ENCODE measurements around the gene DPPA2.
"Not testable (repeated sequence)": the region's sequence is repeated elsewhere in the genome, so short reads cannot be mapped to it uniquely, and the experiment has no call there.

DPPA2 gene

GRCh38 chr3:109316162-109316730 lies at the start of gene DPPA2:
TSS of gene DPPA2 (minus strand) at chr3:109316517. CDS start at chr3:109314542, 1,975 bp downstream.
- DNase-seq (ENCODE audit: low spot score), result no peak

- no peak for DNase-seq (ENCODE audit: low spot score)
Observed at GRCh38 chr3:109364088-109364487, 47.8 kb upstream of the DPPA2 start.

- DNase-seq (ENCODE audit: low spot score), result no peak
Observed at GRCh38 chr3:109363634-109364033, 47.3 kb upstream of the DPPA2 start.

- no peak for DNase-seq (ENCODE audit: low spot score)
Observed at GRCh38 chr3:109362823-109363222, 46.5 kb upstream of the DPPA2 start.

GRCh38 chr3:109358809-109359208 lies 42.5 kb upstream of the DPPA2 start:
- DNase-seq (ENCODE audit: low spot score), result not testable (repeated sequence)

GRCh38 chr3:109356442-109357155 lies 40.3 kb upstream of the DPPA2 start:
- DNase-seq (ENCODE audit: low spot score), result no peak

GRCh38 chr3:109355625-109356441 lies 39.5 kb upstream of the DPPA2 start:
- DNase-seq (ENCODE audit: low spot score), result no peak

GRCh38 chr3:109353057-109353456 lies 36.7 kb upstream of the DPPA2 start:
- DNase-seq (ENCODE audit: low spot score), result no peak

- DNase-seq (ENCODE audit: low spot score), result no peak
Observed at GRCh38 chr3:109351231-109351630, 34.9 kb upstream of the DPPA2 start.

GRCh38 chr3:109346770-109347295 lies 30.5 kb upstream of the DPPA2 start:
- no peak for DNase-seq (ENCODE audit: low spot score)

- no peak for DNase-seq (ENCODE audit: low spot score)
Observed at GRCh38 chr3:109346099-109346498, 29.8 kb upstream of the DPPA2 start.

- DNase-seq (ENCODE audit: low spot score), result no peak
Observed at GRCh38 chr3:109339714-109340648, 23.7 kb upstream of the DPPA2 start.

- DNase-seq (ENCODE audit: low spot score), result no peak
Observed at GRCh38 chr3:109339197-109339596, 22.9 kb upstream of the DPPA2 start.

- DNase-seq (ENCODE audit: low spot score), result no peak
Observed at GRCh38 chr3:109338322-109338721, 22.0 kb upstream of the DPPA2 start.

- DNase-seq (ENCODE audit: low spot score), result no peak
Observed at GRCh38 chr3:109337393-109337792, 21.1 kb upstream of the DPPA2 start, which contains the start of gene DPPA4. TSS of gene DPPA4 (minus strand) at chr3:109337546. CDS start at chr3:109337517, 29 bp downstream.

- DNase-seq (ENCODE audit: low spot score), result peak; percentile 30
Observed at GRCh38 chr3:109336291-109336861, 20.1 kb upstream of the DPPA2 start.

GRCh38 chr3:109334572-109334971 lies 18.3 kb upstream of the DPPA2 start:
- no peak for DNase-seq (ENCODE audit: low spot score)

GRCh38 chr3:109331692-109332091 lies 15.4 kb upstream of the DPPA2 start:
- no peak for DNase-seq (ENCODE audit: low spot score)

GRCh38 chr3:109330405-109330804 lies 14.1 kb upstream of the DPPA2 start:
- no peak for DNase-seq (ENCODE audit: low spot score)

GRCh38 chr3:109328202-109328601 lies 11.9 kb upstream of the DPPA2 start:
- no peak for DNase-seq (ENCODE audit: low spot score)

GRCh38 chr3:109325657-109326056 lies 9.3 kb upstream of the DPPA2 start:
- no peak for DNase-seq (ENCODE audit: low spot score)

All from AG20443 (cell line).